GM21786 (cell line): ENCODE data around the gene DECR2.

ENCODE experiments used
- ATAC-seq: cut with Tn5 transposase; IDR thresholded peaks from one replicate; pipeline ENCODE4 v1.9.1; 2021; ENCODE audit not compliant: unreplicated experiment

Gene DECR2

GRCh38 chr16:440627-441026 lies 38.9 kb downstream of the DECR2 start:
- ATAC-seq, result no peak

GRCh38 chr16:441447-441846 lies 39.8 kb downstream of the DECR2 start:
- no peak for ATAC-seq

GRCh38 chr16:442976-443375 lies 41.3 kb downstream of the DECR2 start:
- no peak for ATAC-seq

GRCh38 chr16:444027-444426 lies 42.3 kb downstream of the DECR2 start:
- ATAC-seq, result no peak

GRCh38 chr16:445566-445965 lies 43.9 kb downstream of the DECR2 start:
- ATAC-seq, result no peak

DNA sequence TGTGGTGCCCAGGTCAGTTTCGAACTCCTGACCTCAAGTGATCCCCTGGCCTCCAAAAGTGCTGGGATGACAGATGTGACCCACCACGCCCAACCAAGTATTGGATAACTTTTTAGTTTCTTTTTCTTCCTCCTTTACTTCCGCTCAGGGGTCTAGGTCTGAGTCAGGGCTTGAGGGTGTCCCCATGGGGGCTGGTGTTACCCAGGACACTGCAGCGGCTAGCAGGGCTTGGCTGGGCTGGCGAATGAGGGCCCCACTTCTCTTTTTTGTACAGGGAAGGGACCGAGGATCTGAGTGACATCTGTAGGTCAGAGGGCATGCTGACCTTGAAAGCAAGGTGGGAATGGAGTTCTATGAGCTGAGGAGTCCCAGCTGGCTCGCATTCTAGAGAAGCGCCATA lies 48.7 kb downstream of the DECR2 start:
- no peak for ATAC-seq

GRCh38 chr16:450785-451512 lies 49.3 kb downstream of the DECR2 start:
- ATAC-seq, result no peak

- no peak for ATAC-seq
Observed at GRCh38 chr16:454397-454940, 52.8 kb downstream of the DECR2 start.

DNA sequence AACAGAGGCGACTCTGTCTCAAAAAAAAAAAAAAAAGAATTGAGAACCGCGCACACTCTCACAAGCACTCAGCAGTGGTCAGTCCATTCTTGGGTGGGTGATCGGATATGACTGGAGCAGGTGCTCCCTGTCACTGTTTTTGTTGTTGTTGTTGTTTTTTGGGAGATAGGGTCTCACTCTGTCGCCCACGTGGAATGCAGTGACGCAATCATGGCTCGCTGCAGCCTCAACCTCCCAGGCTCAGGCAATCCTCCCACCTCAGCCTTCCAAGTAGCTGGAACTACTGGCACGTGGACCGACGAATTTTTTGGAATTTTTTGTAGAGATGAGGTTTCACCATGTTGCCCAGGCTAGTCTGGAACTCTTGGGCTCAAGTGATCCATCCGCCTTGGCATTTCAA lies 53.8 kb downstream of the DECR2 start:
- no peak for ATAC-seq

DNA sequence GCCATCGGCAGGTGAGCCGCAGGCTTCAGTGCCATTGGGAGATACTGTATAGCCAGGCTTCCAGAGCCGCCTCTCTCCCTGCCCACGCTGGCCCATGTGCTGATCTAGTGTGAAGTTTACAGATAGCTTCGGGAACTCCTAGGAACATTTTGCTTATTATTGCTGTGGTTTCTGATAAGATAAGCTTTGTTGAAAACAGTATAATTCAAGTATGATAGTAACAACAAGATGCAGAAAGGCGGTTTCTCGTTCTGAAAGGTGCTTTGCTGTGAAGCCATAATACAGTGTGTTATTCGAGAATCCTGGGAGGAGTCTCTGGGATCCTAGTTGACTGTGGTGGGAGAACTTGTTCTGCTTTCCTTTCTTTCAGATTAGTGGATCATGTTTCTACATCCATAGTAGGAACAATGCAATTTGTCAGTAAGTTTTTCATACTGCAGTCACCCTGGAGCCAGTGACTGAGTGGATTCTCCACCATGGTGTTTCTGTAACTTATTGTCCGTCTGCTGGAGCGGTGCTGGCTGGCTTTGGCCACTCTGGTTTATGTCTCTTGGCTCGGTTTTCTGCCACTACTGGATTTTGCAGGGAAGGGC lies 55.3 kb downstream of the DECR2 start:
- no peak for ATAC-seq

- no peak for ATAC-seq
Observed at GRCh38 chr16:457732-458400, 56.2 kb downstream of the DECR2 start.

DNA sequence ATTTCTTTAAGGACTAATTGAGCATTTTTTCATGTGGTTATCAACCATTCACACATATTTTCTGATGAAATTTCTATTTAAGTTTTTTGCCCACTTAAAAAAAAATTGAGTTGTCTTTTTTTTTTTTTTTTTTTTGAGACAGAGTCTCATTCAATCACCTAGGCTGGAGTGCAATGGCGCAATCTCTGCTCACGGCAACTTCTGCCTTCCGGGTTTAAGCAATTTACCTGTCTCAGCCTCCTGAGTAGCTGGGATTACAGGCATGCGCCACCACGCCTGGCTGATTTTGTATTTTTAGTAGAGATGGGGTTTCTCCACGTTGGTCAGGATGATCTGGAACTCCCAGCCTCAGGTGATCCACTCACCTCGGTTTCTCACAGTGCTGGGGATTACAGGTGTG lies 58.1 kb downstream of the DECR2 start:
- no peak for ATAC-seq

DNA sequence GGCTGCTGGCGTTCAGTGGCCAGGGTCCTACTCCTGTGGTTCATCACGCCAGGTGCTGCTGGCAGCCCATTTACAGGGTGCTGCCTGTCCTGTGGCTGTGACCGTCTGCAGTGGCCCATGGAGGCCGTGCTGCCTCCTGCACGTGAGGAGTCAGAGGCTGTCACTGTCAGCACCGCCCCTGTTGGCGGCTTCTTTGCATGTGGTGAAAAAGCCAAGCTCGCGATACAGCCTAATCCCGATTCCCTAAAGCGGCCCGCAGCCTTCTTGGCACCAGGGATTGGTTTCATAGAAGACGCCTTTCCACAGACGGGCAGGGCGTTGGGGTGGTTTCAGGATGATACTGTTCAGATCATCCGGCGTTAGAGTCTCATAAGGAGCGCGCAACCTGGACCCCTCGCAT lies 59.1 kb downstream of the DECR2 start:
- no peak for ATAC-seq
